MCF 10A (cell line): ENCODE results near the gene INS. TPM values are rescaled to one million over a fixed set of nuclear protein-coding genes. Genes with fewer than 3 reads are reported as not detected.

Source experiments
- BruUV-seq: library from RNA; stranded (reverse); fragments of 400-500 nt; replicated peaks from 2 replicates; lab custom pipeline; 2021; lab: Mats Ljungman, UMichigan
- CTCF ChIA-PET: fragments of 300-600 bp; sonication (Branson Sonifier 250); formaldehyde crosslinking; extraction: SDS; loops from one replicate; lab custom pipeline; 2021; ENCODE audit warnings: antibody characterized with exemption, inconsistent platforms; lab: Yijun Ruan, JAX
- POLR2A ChIA-PET: fragments of 300-600, 350-650 bp; sonication (Branson Sonifier 250); formaldehyde crosslinking; extraction: SDS; loops from one replicate; lab custom pipeline; 2020; ENCODE audit warnings: antibody characterized with exemption, inconsistent platforms; lab: Yijun Ruan, JAX
- DNase-seq: peaks from one replicate; pipeline ENCODE4 v3.0.0-alpha.2; 2018; ENCODE audit not compliant: unreplicated experiment
- H3K27ac Mint-ChIP-seq: one replicate; pipeline ENCODE4 v1.8.0; 2022; ENCODE audit warnings: mild to moderate bottlenecking, low read depth, mixed read lengths; ENCODE audit not compliant: unreplicated experiment
- H3K27me3 Mint-ChIP-seq: one replicate; pipeline ENCODE4 v1.8.0; 2022; ENCODE audit warnings: mixed read lengths; ENCODE audit not compliant: insufficient read depth, unreplicated experiment
- H3K36me3 Mint-ChIP-seq: one replicate; pipeline ENCODE4 v1.8.0; 2022; ENCODE audit warnings: mild to moderate bottlenecking, moderate library complexity, mixed read lengths; ENCODE audit not compliant: insufficient read depth, unreplicated experiment
- H3K4me1 Mint-ChIP-seq: one replicate; pipeline ENCODE4 v1.8.0; 2022; ENCODE audit warnings: mixed read lengths; ENCODE audit not compliant: insufficient read depth, unreplicated experiment
- H3K4me3 Mint-ChIP-seq: one replicate; pipeline ENCODE4 v1.8.0; 2022; ENCODE audit warnings: mild to moderate bottlenecking, moderate library complexity, mixed read lengths; ENCODE audit not compliant: unreplicated experiment
- H3K9me3 Mint-ChIP-seq: one replicate; pipeline ENCODE4 v1.8.0; 2022; ENCODE audit warnings: mixed read lengths; ENCODE audit not compliant: unreplicated experiment
- intact Hi-C: fragments of 100-400 bp; cut with micrococcal nuclease; formaldehyde crosslinking; loops from 2 replicates; pipeline ENCODE4 v1.14.1; 2022
- total RNA-seq: library from RNA; stranded (reverse); gene quantifications from 2 replicates; pipeline ENCODE4 v1.2.3, GENCODE V29; 2022
- TF ChIP-seq, protein P1 (sequence below): fragments of 200-600 bp; IDR thresholded peaks from one replicate; pipeline ENCODE4 v1.8.0; 2022; ENCODE audit warnings: antibody characterized with exemption, mild to moderate bottlenecking; ENCODE audit not compliant: unreplicated experiment

Gene INS
- total RNA-seq, 1 experiment from 2014 or later = not detected

DNA sequence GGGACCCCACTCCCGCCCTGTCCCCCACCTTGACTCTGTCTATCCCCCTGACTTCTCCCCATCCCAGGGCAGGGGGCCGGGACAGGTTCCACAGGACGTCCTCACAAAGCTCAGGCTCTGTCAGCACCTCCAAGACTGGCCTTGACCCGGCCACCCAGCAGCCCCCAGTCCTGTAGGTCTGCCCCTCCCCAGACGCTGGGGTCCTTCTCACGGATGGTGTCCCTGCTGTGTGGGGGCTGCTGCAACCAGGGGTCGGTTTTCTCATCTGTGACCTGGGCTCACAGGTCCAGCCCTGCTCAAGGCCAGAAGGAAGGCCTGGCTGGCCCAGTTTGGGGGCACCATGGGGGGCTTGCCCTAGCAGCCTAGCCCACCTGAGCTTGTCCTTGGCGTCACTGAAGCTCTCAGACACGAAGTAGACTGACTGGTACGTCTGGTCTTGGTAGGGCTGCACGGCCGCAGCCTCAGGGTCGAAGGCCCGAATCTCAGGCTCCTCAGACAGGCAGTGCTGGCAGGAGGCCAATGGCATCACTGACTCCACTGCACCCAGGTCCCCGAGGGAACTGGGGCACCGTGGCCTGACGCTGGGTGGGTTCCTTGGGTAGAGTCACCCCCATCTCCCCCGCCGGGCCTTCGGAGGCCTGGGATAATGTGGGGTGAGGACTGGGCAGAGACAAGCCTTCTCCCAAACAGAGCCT, 4.0 kb upstream of the INS start:
- Mint-ChIP-seq H3K9me3 (no peaks in the 10 kb centered on the region), H3K4me3 (no peak overlapping the region), H3K36me3 (no peaks in the 10 kb centered on the region), H3K4me1 (no peaks in the 10 kb centered on the region), H3K27ac (no peak overlapping the region), H3K27me3 (no peaks in the 10 kb centered on the region)
- TF ChIP-seq, protein P1, sequence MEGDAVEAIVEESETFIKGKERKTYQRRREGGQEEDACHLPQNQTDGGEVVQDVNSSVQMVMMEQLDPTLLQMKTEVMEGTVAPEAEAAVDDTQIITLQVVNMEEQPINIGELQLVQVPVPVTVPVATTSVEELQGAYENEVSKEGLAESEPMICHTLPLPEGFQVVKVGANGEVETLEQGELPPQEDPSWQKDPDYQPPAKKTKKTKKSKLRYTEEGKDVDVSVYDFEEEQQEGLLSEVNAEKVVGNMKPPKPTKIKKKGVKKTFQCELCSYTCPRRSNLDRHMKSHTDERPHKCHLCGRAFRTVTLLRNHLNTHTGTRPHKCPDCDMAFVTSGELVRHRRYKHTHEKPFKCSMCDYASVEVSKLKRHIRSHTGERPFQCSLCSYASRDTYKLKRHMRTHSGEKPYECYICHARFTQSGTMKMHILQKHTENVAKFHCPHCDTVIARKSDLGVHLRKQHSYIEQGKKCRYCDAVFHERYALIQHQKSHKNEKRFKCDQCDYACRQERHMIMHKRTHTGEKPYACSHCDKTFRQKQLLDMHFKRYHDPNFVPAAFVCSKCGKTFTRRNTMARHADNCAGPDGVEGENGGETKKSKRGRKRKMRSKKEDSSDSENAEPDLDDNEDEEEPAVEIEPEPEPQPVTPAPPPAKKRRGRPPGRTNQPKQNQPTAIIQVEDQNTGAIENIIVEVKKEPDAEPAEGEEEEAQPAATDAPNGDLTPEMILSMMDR = no peak
- BruUV-seq = no TSS peak
- intact Hi-C loops = no loop called here
- POLR2A ChIA-PET = interaction anchor here (1.3 kb wide), 1 partner anchor 29 kb away, joined by 3 read pairs; no protein-coding TSS in a partner anchor
- DNase-seq = no peak
- CTCF ChIA-PET = interaction anchor here (0.6 to 3.1 kb wide), 5 partner anchors 9 to 383 kb away, joined by 3 to 24 read pairs (median 3); no protein-coding TSS in a partner anchor

DNA sequence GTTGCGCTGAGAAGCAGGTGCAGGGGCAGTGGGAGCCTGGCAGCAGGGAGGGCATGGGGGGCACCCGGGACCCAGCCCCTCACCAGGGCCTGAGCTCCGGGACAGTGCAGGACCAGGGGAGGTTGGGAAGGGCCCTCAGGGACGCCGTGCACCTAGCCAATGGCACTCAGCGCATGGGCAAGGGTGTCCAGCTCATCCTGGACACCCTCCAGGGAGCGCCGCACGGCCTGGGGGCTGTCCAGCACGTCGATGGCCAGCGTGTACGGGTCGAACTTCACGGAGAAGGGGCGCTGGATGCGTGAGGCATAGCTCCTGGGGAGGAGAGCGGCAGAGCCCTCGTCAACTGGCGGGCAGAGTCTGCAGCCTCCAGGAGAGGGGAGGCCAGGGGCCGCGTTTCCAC, 3.1 kb upstream of the INS start:
- Mint-ChIP-seq H3K36me3 (no peaks in the 10 kb centered on the region), H3K27me3 (no peaks in the 10 kb centered on the region), H3K9me3 (no peaks in the 10 kb centered on the region), H3K4me1 (no peaks in the 10 kb centered on the region), H3K4me3 (no peak overlapping the region), H3K27ac (no peak overlapping the region)
- no peak for DNase-seq
- TF ChIP-seq, protein P1 = no peak
- ChIA-PET POLR2A (no interaction called here), CTCF (interaction anchor here (1.0 to 3.1 kb wide), 4 partner anchors 8 to 129 kb away, joined by 3 to 24 read pairs (median 6); no protein-coding TSS in a partner anchor)
- intact Hi-C loops = no loop called here
- BruUV-seq = no TSS peak

DNA sequence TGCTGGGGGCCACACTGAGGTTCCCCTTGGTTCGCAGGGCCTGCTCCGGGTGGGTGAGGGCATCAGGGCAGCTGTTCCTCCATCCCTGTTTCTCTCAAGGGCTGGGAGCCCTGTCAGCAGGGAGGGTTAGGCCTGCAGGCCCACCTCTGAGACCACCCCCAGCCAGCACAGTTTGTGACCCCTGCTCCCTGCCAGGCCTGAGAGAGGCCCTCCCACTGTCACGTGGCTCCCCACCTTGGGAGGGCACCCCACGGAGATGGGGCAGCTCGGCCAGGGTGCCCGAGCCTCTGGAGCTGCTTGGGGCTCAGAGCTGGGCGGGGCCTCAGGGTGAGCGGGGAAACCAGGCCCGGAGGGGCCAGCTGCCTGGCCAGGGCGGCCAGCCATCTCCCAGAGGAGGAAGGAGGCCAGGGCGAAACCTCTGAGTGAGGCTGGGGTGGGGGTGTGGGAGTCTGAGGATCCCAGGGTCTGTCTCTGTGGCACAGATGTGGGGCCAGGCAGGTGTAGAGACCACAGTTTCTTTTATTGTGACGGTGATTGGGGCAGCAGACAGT, 2.5 kb upstream of the INS start:
- Mint-ChIP-seq H3K27ac (no peak overlapping the region), H3K4me1 (no peaks in the 10 kb centered on the region), H3K36me3 (no peaks in the 10 kb centered on the region), H3K9me3 (no peaks in the 10 kb centered on the region), H3K27me3 (no peaks in the 10 kb centered on the region), H3K4me3 (no peak overlapping the region)
- ChIA-PET POLR2A (no interaction called here), CTCF (interaction anchor here (0.7 to 3.1 kb wide), 4 partner anchors 12 to 128 kb away, joined by 3 to 24 read pairs (median 4); no protein-coding TSS in a partner anchor)
- no TSS peak for BruUV-seq
- TF ChIP-seq, protein P1 = no peak
- intact Hi-C loops = no loop called here
- no peak for DNase-seq
